Karpas-422 (cell line): Measurements from ENCODE around the gene SEMA6B. TPM values are rescaled to one million over a fixed set of nuclear protein-coding genes. Genes with fewer than 3 reads are reported as not detected.

Experiments used
- DNase-seq: peaks from one replicate; pipeline ENCODE4 v3.0.0-alpha.2; 2015
- H2AFZ ChIP-seq: fragments of 200-600 bp; sonication (generic); 2 replicates; pipeline ENCODE4 v1.6.1; 2014; ENCODE audit warnings: antibody characterized with exemption, low read length, mixed read lengths
- H3K27ac ChIP-seq: fragments of 200-600 bp; sonication (generic); 2 replicates; pipeline ENCODE4 v1.5.1; 2014; ENCODE audit warnings: mild to moderate bottlenecking, low read length, moderate library complexity
- H3K27me3 ChIP-seq: fragments of 200-600 bp; sonication (generic); 2 replicates; pipeline ENCODE4 v1.6.1; 2014; ENCODE audit warnings: low read length, mixed read lengths
- H3K36me3 ChIP-seq: fragments of 200-600 bp; sonication (generic); 2 replicates; pipeline ENCODE4 v1.6.1; 2014; ENCODE audit warnings: low read length, mixed read lengths; ENCODE audit not compliant: insufficient read depth
- H3K4me1 ChIP-seq: fragments of 200-600 bp; sonication (generic); 2 replicates; pipeline ENCODE4 v1.6.1; 2014; ENCODE audit warnings: mild to moderate bottlenecking, low read length, mixed read lengths
- H3K4me2 ChIP-seq: fragments of 200-600 bp; sonication (generic); 2 replicates; pipeline ENCODE4 v1.6.1; 2014; ENCODE audit warnings: low read length, low read depth, mild to moderate bottlenecking; ENCODE audit not compliant: poor library complexity, severe bottlenecking
- H3K4me3 ChIP-seq: fragments of 200-600 bp; sonication (generic); 2 replicates; pipeline ENCODE4 v1.5.1; 2014; ENCODE audit warnings: mild to moderate bottlenecking, antibody characterized with exemption, low read length, mixed read lengths
- H3K79me2 ChIP-seq: fragments of 200-600 bp; sonication (generic); 2 replicates; pipeline ENCODE4 v1.6.1; 2014; ENCODE audit warnings: mild to moderate bottlenecking, low read length, mixed read lengths
- H3K9ac ChIP-seq: fragments of 200-600 bp; sonication (generic); 2 replicates; pipeline ENCODE4 v1.6.0; 2014; ENCODE audit warnings: low read length
- H3K9me2 ChIP-seq: fragments of 200-600 bp; sonication (generic), shearing (Covaris generic); replicated peaks from 2 replicates; pipeline ENCODE4 v1.6.0; 2014; ENCODE audit warnings: mild to moderate bottlenecking, low read length, moderate library complexity; ENCODE audit not compliant: insufficient read depth
- H3K9me3 ChIP-seq: fragments of 300-700, 200-600 bp; sonication (generic); 2 replicates; pipeline ENCODE4 v1.6.1; 2014; ENCODE audit warnings: low read length, mixed read lengths
- H4K20me1 ChIP-seq: fragments of 200-600 bp; sonication (generic); 2 replicates; pipeline ENCODE4 v1.6.1; 2014; ENCODE audit warnings: mild to moderate bottlenecking, antibody characterized with exemption, low read length, low read depth; ENCODE audit not compliant: insufficient read depth
- total RNA-seq: library from RNA; depleted of rRNA; stranded (reverse); fragments of >200 nt; shearing (Covaris generic); gene quantifications from 2 replicates; pipeline ENCODE4 v1.2.3, GENCODE V29; 2014; ENCODE audit warnings: low replicate concordance

SEMA6B gene
- total RNA-seq, 1 experiment from 2014 or later: not detected

DNA sequence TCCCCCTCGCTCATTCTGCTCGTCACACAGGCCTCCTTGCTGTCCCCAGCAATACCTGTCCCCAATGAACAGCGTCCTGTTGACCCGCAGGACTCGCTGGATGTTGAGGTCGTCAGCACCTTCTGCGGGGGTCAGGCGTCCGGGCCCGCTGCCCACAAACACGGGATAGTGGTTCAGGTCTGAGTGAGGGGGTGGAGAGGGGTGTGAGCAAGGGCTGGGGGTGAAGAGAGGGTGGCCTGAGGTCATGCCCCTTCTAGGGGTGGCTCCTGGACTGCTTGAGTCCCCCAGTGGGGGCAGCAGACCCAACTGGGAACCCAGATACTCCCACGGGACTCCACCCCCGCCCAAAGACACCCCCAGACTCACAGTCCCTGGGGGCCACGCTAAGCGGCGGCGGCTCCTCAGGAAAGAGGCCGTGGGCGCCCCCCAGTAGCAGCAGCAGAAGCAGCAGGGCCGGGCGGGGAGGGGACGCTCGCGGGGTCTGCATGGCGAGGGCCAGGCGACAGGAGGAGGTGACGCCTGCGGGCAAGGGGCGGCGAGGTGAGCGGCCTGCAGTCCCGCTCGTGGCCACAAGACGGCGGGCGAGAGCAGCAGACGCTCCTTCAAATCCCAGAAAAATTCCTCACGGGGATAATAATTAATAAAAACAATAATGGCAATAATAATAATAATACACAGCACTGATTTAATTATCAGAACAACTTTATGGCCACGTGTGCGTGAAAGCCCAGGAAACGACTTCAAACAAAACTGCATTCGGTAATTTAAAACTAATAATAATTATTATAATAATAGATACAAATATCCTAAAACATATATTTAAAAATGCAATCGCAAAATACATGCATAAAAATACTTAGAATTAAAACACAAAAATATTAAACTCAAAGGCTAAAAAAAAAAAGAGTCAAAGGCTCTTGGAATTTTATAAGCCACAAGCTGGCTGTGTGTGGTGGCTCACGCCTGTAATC, 1.2 kb downstream of the SEMA6B start:
- no peaks in the 10 kb centered on the region for H3K9me2 ChIP-seq
- no peak overlapping the region for H3K9ac ChIP-seq
- H3K4me2 ChIP-seq: no peak overlapping the region
- H3K27ac ChIP-seq: no peak overlapping the region
- H3K79me2 ChIP-seq: no peaks in the 10 kb centered on the region
- DNase-seq: peak; percentile 58
- no peaks in the 10 kb centered on the region for H3K9me3 ChIP-seq
- no peak overlapping the region for H3K4me3 ChIP-seq
- H3K4me1 ChIP-seq: no peaks in the 10 kb centered on the region
- no peak overlapping the region for H2AFZ ChIP-seq
- H3K27me3 ChIP-seq: no peaks in the 10 kb centered on the region
- H3K36me3 ChIP-seq: no peaks in the 10 kb centered on the region
- H4K20me1 ChIP-seq: no peaks in the 10 kb centered on the region

DNA sequence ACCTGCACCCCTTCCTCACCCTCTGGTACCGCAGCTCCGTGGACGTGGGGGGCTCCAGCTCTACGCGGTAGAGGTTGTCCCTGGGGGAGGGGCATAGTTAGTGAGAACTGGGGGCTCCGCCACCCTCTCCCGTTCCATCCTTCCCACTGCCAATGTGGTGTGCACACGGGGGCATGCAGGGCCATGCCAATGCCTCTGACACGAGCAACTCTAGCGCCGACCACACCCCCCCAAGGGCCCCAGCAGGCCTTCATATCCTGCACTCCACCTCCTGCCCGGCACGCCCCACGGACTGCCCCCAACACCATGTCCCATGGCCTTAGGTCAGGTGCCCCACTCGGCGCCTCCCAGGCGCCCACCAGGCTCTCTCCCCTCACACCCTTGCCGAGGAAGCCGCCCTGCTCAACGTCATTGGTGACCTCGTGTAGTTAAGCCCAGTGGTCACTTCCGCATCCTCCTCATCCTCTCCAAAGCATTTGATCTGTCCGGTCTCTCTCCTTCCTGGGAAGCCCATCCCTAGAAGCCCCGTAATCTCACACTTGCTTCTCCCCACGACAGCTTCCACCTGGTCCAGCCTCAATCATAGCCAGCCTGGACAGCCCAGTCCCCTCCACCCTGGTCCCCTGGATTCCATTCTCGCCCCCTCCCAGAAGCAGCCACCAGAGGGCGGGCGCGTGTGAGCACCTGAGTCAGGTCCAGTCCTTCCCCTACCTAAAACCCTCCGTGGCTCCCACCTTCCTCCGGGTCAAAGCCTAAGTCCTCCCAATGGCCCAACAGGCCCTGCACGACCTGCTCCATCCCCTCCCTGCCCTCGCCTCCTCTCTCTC, 2.1 kb downstream of the SEMA6B start:
- Histone ChIP-seq H3K4me2 (no peak overlapping the region), H2AFZ (no peak overlapping the region)

DNA sequence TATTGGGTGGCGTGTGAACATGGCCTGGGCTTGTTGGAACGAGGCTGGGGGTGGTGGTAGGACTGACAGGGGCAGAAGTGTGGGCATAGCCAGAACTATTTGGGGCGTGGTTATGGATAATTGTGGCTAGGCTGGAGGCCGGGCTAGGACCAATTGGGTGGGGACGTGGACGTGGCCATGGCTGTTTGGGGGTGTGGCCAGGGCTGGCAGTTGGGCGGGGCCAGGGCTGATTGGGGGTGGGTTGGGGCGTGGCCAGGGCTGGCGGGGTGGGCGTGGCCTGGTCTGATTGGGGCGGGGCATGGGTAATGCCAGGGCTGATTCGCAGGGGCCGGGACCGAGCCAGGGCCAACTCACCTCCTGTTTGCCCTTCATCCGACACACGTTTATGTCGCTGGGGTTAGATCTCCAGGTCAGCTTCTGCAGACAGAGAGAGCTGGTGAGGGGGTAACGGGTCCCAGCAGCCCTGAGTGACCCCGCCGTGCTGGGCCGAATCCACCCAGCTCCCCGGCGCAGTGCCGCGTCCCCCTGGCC, 2.8 kb downstream of the SEMA6B start:
- H2AFZ ChIP-seq: no peak overlapping the region
- H3K79me2 ChIP-seq: no peaks in the 10 kb centered on the region
- H3K4me2 ChIP-seq: no peak overlapping the region
- H3K27ac ChIP-seq: no peak overlapping the region
- no peak overlapping the region for H3K4me3 ChIP-seq
- no peaks in the 10 kb centered on the region for H3K9me2 ChIP-seq
- peak; percentile 88 for DNase-seq
- no peaks in the 10 kb centered on the region for H3K27me3 ChIP-seq
- no peaks in the 10 kb centered on the region for H4K20me1 ChIP-seq
- H3K36me3 ChIP-seq: no peaks in the 10 kb centered on the region
- H3K9me3 ChIP-seq: no peaks in the 10 kb centered on the region
- H3K9ac ChIP-seq: no peak overlapping the region
- no peaks in the 10 kb centered on the region for H3K4me1 ChIP-seq

More for the DNA sequence above, 2.1 kb downstream of the SEMA6B start:
- Histone ChIP-seq H4K20me1 (no peaks in the 10 kb centered on the region), H3K27me3 (no peaks in the 10 kb centered on the region), H3K27ac (no peak overlapping the region), H3K9ac (no peak overlapping the region), H3K36me3 (no peaks in the 10 kb centered on the region), H3K9me2 (no peaks in the 10 kb centered on the region), H3K4me3 (no peak overlapping the region), H3K79me2 (no peaks in the 10 kb centered on the region), H3K4me1 (no peaks in the 10 kb centered on the region), H3K9me3 (no peaks in the 10 kb centered on the region)
- DNase-seq: no peak

DNA sequence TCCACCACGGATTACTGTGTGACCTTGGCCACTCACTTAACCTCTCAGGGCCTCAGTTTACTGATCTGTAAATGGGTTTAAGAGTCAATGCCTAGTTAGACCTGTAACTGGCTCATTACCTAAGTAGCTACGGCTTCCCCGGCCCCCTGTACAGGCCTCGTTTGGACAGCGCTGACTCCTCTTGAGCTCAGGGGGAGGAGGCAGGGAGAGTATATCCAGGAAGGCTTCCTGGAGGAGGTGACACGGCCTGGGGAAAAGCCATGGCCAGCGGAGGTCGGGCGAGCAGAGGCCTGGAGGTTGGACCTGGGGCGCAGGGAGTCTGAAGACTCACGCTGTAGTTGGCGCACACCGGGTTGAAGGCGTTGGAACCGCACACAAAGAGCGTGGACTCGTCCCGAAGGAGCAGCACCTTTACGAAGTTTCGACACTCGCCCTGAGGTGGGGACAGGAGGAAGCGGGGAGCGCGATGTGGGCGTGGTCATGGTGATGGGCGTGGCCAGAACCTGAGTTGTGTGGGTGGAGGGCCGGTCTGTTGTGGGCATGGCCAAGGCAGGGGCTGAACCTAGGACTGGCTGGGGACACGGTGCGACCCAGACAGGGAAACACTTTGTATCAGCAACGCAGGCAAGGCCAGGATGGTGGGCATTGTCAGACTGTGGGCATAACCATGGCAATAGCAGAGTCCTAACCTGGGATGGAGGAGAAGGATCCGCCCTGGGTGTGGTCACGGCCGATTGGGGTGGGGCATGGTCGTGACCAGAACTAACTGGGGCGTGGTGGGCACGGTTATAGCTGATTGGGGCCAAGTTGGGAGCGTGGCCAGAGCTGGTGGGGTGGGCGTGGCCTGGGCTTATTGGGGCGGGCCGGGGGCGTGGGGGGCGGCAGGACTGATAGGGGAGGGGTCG, 3.6 kb downstream of the SEMA6B start:
- H3K79me2 ChIP-seq: no peaks in the 10 kb centered on the region
- no peaks in the 10 kb centered on the region for H4K20me1 ChIP-seq
- H3K27me3 ChIP-seq: no peaks in the 10 kb centered on the region
- no peaks in the 10 kb centered on the region for H3K4me1 ChIP-seq
- no peaks in the 10 kb centered on the region for H3K9me3 ChIP-seq
- H3K36me3 ChIP-seq: no peaks in the 10 kb centered on the region
- H3K4me3 ChIP-seq: no peak overlapping the region
- DNase-seq: peak; percentile 88
- no peaks in the 10 kb centered on the region for H3K9me2 ChIP-seq
- H3K4me2 ChIP-seq: no peak overlapping the region
- no peak overlapping the region for H3K27ac ChIP-seq
- H3K9ac ChIP-seq: no peak overlapping the region
- H2AFZ ChIP-seq: 0 out of 2 replicates have a peak overlapping the region, but pooled peaks have one; percentile 36

DNA sequence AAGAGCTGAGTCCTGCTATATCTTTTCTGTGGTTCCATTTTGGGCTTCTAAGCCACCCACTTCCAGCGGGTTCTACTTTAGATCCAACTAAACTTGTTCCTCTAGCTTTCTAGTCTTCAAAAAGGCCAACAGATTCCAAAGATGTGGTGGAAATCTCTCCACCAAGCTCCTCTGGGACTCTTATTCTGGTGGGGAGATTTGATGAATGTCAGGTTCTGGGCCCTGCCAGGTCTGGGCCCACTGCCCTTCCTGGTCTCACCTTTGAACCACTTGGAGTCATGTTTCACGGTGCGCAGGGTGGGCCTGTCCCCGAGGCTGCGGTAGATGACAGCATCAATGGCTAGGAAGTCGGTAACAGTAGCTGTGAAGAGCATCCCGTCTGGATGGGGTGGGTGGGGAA, 4.8 kb downstream of the SEMA6B start:
- H3K4me1 ChIP-seq: no peaks in the 10 kb centered on the region
- no peaks in the 10 kb centered on the region for H3K9me3 ChIP-seq
- H3K79me2 ChIP-seq: no peaks in the 10 kb centered on the region
- H2AFZ ChIP-seq: no peak overlapping the region
- no peak overlapping the region for H3K4me2 ChIP-seq
- DNase-seq: no peak
- H3K9ac ChIP-seq: no peak overlapping the region
- no peaks in the 10 kb centered on the region for H3K27me3 ChIP-seq
- H3K27ac ChIP-seq: no peak overlapping the region
- H3K4me3 ChIP-seq: no peak overlapping the region
- no peaks in the 10 kb centered on the region for H3K36me3 ChIP-seq
- H3K9me2 ChIP-seq: no peaks in the 10 kb centered on the region
- no peaks in the 10 kb centered on the region for H4K20me1 ChIP-seq

DNA sequence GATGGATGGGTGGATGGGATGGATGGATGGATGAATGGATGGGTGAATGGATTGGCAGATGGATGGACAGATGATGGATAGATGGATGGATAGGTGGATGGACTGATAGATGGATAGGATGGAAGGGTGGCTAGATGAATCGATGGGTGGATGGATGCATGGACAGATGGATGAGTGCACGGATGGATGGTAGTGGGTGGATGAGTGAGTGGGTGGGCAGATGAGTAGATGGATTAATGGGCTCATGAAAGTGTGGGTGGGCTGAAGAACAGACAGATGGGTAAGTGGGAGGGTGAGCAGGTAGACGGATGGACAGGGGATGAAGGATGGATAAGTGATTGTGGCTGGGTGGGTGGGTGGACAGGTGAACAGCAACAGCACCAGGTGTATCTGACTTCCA, 5.7 kb downstream of the SEMA6B start:
- Histone ChIP-seq H3K9me2 (no peaks in the 10 kb centered on the region), H3K9ac (no peak overlapping the region), H3K4me3 (no peak overlapping the region), H3K4me1 (no peaks in the 10 kb centered on the region), H3K27ac (no peak overlapping the region), H4K20me1 (no peaks in the 10 kb centered on the region), H3K27me3 (no peaks in the 10 kb centered on the region), H2AFZ (no peak overlapping the region), H3K79me2 (no peaks in the 10 kb centered on the region), H3K36me3 (no peaks in the 10 kb centered on the region), H3K4me2 (no peak overlapping the region), H3K9me3 (no peaks in the 10 kb centered on the region)
- DNase-seq: no peak

DNA sequence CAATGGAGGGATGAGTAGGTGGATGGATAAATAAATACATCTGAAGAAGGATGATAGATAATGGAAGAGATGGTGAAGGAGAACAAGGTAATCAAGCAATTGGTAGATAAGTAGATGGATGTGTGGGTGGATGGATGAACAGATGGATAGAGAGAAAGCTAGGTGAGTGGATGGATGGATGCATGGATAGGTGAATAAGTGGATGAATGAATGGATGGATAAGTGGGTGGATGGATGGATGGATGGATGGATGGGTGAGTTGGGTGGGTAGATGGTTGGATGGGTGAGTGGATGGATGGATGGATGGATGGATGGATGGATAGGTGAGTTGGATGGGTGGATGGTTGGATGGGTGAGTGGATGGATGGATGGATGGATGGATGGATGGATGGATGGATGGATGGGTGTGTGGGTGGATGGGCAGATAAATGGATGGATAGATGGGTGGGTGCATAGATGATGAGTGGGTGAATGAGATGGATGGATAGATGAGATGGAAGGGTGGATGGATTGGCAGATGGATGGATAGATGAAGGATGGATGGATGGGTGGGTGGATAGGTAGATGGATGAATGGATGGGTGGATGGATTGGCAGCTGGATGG, 6.3 kb downstream of the SEMA6B start:
- no peaks in the 10 kb centered on the region for H3K9me3 ChIP-seq
- H3K4me2 ChIP-seq: no peak overlapping the region
- no peak for DNase-seq
- no peak overlapping the region for H3K27ac ChIP-seq
- no peak overlapping the region for H2AFZ ChIP-seq
- no peak overlapping the region for H3K4me3 ChIP-seq
- H3K79me2 ChIP-seq: no peaks in the 10 kb centered on the region
- H3K9ac ChIP-seq: no peak overlapping the region
- H3K36me3 ChIP-seq: no peaks in the 10 kb centered on the region
- no peaks in the 10 kb centered on the region for H3K9me2 ChIP-seq
- H3K27me3 ChIP-seq: no peaks in the 10 kb centered on the region
- H4K20me1 ChIP-seq: no peaks in the 10 kb centered on the region
- no peaks in the 10 kb centered on the region for H3K4me1 ChIP-seq
